ENCODE results near the gene DCBLD1.

The DCBLD1 gene

DNA sequence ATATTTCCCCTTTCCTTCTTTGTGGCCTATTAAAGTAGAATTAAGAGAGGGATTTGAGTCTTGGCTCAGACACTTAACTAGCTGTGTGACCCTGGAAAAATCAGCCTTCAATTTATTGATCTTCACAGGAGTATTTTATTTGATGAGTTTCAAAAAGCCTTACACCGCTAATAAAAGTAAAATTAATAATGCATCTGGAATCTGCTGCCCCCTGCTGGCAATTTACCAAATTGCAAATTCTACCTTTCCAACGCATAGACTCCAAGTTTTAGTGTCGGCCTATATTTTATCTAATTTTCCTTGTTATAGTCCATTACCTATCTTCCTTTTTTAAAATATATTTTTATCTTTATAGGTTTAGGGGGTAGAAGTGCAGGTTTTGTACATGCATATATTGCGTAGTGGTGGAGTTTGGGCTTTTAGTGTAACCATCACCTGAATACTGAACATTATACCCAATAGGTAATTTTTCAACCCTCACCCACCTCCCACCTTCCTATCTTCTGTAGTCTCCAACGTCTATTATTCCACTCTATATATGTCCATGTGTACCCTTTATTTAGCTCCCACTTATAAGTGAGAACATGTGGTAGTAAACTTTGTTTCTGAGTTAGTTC lies 73.5 kb downstream of the DCBLD1 start:
- peak in 1 of 2 experiments; percentile 53 for DNase-seq (ENCODE audit: low read depth in 2 of 2)

DNA sequence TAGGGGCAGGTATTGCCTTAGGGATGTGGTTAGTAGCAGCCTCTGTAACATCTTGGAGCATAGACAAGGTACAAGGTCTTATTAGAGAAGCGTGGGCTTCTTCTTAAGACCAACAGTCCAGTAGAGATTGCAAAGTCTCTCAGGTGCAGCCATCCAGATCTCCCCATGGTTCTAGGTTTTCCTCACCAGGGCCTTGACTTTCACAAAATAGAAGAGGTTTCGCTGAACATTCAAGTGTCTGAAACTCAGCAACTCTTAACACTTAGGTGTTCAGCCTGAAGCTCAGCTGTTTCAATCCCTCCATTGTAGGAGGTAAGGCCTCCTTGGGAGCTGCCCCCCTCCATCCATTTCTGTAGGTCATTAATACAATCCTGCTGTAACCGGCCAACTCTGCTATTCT lies 75.5 kb downstream of the DCBLD1 start:
- no peak for DNase-seq (ENCODE audit: low read depth in 2 of 2)

DNA sequence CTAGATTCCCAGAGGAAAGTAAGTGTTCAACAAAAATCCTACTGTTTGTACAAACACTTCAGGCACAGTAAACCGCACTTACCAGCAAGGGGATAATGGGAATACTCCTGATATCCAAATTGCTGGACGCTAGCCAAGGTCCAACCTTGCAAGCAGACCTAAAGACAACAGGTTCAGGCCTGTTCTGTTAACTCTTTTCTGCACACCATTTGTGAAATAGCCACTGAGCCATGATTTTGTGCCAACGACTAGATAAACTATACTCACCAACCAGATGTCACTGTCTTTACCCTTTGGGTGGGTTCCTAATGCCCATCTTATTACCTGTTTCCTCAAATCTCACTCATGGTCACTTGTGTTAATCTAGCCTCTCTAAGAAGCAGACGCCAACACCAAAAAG lies 76.3 kb downstream of the DCBLD1 start:
- no peak for DNase-seq (ENCODE audit: low read depth in 2 of 2)

DNA sequence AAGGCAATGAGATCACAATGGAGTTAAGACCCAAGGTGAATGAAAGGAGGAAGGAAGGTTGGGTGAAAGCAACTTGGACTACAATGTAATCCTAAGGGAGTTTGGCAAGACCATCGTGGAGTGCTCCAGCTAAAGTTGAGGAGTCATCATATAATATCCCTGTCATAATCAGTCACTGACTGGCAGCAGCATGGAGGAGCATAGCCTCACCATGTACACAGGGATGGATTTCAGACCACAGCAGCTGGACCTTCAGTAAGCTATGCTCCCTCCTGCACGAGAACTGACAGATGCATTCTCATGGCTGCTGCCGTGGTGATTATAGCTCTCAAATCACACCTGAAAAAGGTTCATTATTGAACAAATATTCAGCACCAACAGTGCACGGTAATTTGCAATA lies 76.8 kb downstream of the DCBLD1 start:
- no peak for DNase-seq (ENCODE audit: low read depth in 2 of 2)

DNA sequence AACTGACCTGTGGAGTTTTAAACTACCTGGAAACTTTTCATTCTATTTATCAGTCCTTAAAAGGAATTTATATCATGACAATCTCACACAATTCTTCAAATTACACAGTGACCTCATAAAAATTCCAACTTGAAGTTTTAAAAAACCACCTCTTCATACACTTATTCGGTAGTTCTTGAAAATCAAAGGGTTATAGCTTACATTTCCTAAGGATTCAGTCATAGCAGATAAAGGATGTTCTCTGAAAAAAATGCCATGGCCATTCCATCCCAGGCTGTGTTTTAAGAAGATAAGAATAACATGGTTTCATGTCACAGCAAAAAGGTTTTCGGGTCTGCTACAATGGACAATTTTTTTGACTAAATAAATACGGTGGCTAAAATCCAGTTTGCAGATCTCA lies 78.7 kb downstream of the DCBLD1 start:
- DNase-seq (ENCODE audit: low read depth in 2 of 2): no peak

DNA sequence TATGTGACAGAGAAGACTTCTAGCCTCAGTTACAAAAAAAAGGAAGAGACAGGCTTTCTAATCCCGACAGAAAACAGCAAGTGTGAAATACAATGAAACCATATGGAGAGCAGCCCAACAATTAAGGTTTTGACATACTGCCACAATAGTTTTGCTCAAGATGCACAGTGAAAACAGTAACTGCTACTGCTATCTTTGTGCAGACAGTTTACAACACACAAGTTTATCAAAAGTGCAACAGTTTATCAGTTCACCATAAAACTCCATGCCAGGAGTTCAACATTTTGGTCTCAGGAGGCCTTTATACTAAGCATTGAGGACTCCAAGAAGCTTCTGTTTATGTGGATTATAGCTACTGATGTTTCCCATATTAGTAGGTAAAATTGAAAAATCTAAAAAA lies 82.2 kb downstream of the DCBLD1 start:
- DNase-seq (ENCODE audit: low read depth in 2 of 2): no peak

DNA sequence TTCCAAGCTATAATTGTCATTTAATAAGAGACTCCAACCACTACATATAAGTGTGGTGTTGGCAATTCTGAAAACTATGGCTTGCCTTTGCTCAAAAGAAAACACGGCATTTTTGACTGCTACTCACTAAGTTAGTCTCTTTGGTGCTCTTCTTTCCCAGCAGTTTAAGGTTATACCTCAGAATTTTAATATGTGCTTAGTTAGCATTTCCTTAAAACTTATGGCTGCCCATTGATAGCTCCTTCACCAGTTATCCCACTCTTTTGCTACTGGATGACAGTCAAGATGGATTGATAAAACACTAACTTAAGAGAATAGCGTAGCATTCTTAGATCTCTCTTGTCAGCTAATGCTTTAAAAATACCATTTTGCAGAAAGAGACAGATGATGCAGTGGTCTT lies 85.8 kb downstream of the DCBLD1 start:
- DNase-seq (ENCODE audit: low read depth in 2 of 2): no peak

DNA sequence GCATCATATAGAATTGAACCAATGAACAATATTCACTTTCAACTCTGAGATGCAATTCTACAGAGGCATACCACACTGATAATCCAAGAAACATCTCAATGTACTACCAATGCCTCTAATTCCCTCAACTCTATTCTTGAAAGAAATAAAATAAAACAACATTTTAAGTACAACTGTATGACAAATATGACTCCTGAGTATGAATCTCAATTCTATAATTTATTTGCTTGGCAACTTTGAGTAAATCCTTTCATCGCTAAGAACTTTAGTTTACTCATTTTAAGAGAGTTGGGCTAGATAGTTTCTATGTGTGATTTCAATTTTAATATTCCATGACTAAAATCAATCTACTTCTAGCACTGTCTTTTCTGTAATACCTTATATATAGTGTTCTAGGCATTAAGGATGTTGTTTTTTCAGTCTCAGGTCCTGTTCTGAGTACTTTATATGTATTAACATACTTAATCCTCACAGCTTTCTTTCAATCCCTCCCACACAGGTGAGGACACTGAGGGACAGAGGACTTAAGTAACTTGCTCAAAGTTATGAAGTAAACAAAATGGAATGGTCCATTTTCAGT lies 86.4 kb downstream of the DCBLD1 start:
- DNase-seq (ENCODE audit: low read depth in 2 of 2): no peak

DNA sequence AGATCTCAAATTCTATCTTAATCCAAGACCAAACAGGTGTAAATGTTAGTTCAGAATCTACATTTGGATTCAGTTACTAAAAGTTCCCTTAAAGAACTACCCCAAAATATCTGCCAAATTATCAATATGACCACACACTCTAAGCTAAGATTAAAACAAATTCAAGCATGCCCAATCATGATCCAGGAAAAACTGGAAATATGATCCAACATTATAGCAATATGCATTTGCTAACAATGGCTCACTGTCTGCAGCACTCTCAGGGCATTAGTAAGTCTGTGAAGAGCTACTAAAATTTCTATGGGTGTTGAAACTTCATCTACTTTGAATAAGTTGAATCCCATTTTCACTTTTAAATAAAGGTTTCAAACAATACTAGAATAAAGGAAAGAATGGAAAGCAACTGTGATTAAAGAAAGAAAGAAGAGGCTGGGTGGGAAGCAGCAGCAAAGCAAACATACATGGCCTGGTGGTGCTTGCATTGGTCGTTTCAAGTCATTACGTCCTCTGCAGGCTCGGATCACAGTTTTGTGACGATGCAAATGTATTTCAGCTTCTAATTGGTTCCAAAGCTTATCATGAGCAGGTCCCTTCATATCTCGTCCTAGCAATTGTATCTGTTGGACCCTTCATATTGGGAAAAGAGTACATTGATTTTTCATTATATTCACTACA lies 90.7 kb downstream of the DCBLD1 start:
- DNase-seq (ENCODE audit: low read depth in 2 of 2): no peak

DNA sequence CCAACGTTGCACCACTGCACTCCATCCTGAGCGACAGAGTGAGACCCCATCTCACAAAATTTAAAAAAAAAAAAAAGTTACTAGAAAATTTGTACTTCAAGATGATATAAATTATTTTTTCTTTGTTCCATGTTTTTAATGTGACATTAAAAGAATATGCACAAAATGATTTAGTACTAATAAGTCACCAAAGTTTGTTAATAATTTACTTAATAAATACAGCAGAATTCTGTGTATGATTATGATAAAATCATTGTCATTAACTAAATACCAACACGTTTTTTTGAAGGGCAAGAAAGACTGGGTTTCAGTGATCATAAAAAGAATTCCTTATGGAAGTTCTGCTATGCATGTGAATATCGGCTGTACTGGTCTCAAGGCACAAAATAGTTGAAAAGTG lies 91.7 kb downstream of the DCBLD1 start:
- no peak for DNase-seq (ENCODE audit: low read depth in 2 of 2)

DNA sequence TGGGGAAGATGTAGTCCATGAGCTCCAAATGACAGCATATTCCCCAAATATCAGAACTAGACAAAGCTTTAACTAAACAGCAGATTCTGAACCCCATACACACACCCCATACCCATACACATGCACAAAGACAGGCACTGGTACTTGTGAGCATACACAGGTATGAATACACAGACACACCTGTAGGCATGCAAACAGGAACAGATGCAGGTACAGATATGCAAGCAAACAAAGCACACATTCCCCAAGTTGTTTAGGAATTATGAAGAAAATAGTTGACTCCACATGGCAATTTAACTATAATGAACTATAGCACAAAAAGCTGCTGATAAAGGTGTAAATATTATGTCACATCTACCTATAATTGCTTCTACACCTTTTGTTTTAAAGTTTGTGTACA lies 103.2 kb downstream of the DCBLD1 start:
- no peak for DNase-seq (ENCODE audit: low read depth in 2 of 2)

DNA sequence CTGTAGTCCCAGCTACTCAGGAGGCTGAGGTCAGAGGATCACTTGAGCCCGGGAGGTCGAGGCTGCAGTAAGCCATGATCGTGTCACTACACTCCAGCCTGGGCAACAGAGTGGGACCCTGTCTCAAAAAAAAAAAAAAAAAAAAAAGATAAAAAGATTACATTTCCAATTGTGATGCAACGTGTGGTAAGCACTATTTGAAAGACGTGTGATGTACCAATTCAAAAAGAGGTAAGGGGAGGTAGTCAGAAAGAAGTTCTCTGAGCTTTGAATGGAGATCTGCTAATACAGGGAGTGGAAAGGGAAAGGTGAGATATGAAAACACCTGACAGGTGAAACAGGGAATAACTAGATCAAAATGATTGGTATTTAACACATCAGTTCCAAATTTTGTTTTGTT lies 108.0 kb downstream of the DCBLD1 start:
- no peak for DNase-seq (ENCODE audit: low read depth in 2 of 2)

DNA sequence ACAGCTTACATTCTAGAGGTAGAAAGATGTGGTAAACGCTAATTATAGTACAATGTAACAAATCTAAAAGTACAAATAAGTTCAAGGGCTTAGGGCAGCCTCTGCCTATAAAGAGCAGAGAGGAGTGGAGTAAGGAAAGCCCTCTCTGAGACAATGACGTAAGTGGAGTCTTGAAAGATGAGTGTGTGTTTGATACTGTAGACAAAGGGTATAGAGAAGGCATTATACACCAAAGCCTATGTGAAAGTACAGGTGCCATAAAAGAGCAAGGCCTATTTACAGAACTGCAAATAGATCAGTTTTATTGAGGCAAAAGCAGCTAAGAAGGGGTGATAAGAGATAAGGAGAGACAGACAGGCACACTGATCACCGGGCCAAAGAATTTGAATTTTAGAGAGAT lies 108.9 kb downstream of the DCBLD1 start:
- no peak for DNase-seq (ENCODE audit: low read depth in 2 of 2)

DNA sequence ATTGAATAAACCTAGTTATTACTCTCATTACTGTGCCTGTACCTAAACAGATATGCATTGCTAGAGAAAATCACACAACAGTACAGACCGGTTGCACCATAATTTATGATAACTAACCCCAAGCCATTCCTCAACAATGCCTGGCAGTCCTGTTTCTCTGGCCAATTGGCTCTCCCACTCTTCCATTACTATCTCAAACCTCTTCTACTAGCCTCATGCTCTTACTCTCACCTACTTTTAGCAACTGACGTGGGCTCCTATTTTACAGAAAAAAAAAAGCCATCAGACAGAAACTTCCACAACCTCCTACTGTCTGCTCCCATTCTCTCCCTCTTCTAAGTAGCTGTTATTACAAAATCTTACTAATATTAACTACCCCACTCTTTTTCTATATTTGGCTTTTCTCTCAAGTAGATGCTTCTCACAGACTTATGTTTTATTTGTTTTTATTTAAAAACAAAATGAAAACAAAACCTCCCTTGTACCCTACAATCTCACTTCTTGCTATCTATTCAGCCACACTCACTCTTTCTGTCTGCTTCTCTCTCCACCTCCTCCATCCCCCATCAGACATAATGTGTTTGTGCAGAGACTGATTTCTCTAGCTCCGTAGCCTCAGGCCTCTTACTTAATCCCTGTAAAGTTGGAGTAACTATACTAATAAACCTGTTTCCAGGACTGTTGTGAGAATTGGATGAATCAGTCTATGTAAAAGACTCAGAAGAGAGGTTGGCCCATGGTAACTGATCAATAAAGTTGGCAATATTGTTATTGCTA lies 110.7 kb downstream of the DCBLD1 start:
- no peak for DNase-seq (ENCODE audit: low read depth in 2 of 2)

DNA sequence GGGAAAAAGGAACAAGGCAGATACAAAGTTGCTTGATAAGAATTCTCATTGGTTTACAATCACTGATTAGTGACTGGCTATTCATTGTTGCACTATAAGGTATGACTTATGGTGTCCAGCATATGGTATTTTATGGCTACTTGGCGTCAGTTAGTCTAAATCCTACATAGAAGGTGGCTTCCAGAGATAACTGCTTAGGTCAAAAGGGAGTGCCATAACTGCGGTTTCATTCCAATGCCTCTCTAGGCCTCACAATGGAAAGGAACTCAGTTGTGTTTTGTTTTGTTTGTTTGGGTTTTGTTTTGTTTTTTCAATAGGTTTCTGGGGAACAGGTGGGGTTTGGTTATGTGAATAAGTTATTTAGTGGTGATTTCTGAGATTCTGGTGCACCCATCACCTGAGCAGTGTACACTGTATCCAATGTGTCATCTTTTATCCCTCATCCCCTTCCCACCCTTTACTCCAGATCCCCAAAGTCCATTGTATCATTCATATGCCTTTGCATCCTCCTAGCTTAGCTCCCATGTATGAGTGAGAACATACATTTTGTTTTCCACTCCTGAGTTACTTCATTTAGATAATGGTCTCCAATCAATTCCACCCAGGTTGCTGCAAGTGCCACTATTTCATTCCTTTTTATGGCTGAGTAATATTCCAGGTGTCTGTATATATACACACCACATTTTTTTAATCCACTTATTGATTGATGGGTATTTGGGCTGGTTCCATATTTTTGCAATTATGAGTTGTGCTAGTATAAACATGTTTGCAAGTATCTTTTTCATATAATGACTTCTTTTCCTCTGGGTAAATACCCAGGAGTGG lies 112.8 kb downstream of the DCBLD1 start:
- DNase-seq (ENCODE audit: low read depth in 2 of 2): no peak

DNA sequence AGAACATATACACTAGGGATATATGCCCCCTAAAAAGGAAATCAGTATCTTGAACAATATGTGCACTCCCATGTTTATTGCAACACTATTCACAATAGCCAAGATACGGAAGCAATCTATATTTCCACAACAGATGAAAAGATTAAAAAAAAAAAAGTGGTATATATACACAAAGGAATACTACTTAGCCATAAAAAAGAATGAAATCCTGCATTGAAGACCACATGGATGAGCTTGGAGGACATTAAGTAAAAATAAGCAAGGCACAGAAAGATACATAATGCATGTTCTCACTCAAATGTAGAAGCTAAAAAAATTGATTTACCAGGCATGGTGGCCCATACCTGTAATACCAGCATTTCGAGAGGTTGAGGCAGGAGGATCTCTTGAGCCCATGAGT lies 115.3 kb downstream of the DCBLD1 start:
- DNase-seq (ENCODE audit: low read depth in 2 of 2): no peak

Measured in stimulated activated CD4-positive, alpha-beta T cell treated with anti-CD3 and anti-CD28 coated beads, Interleukin-12 subunit alpha, Interleukin-12 subunit beta, amount 100 ng/mL, for 24 hours (primary cell).